BE2C (cell line): ENCODE measurements around the gene BICDL2.

ENCODE experiments used
- DNase-seq: peaks from one replicate; pipeline ENCODE4 v3.0.0-alpha.2; 2020
- H3K27me3 ChIP-seq: fragments of 250-450 bp; sonication (Bioruptor Pico); 2 replicates; pipeline ENCODE4 v1.5.1; 2020; ENCODE audit warnings: mild to moderate bottlenecking
- H3K36me3 ChIP-seq: fragments of 250-450 bp; sonication (Bioruptor Pico); 2 replicates; pipeline ENCODE4 v1.5.1; 2020; ENCODE audit warnings: mild to moderate bottlenecking
- H3K4me1 ChIP-seq: fragments of 250-450 bp; sonication (Bioruptor Pico); 2 replicates; pipeline ENCODE4 v1.5.1; 2020
- H3K4me3 ChIP-seq: 2 replicates; pipeline ENCODE4 v1.5.1; 2011; ENCODE audit warnings: low read depth, low read length
- H3K9me3 ChIP-seq: fragments of 250-450 bp; sonication (Bioruptor Pico); 2 replicates; pipeline ENCODE4 v1.5.1; 2020
- CTCF ChIP-seq: IDR thresholded peaks from 2 replicates; pipeline ENCODE4 v1.5.1; 2012; ENCODE audit warnings: mild to moderate bottlenecking, low read depth, low read length

BICDL2 gene

GRCh38 chr16:3019594-3020246 lies 17.0 kb downstream of the BICDL2 start:
- H3K4me1 ChIP-seq, result peaks cover 20% of the 10 kb centered on the region
- no peak for TF ChIP-seq CTCF

GRCh38 chr16:3017794-3018506 lies 18.8 kb downstream of the BICDL2 start, which contains the start of gene CLDN6:
TSS of gene CLDN6 (minus strand) at chr16:3018183. CDS start at chr16:3016021, 2,162 bp downstream.
- no peak within 1 kb of the TSS for H3K4me3 ChIP-seq
- H3K4me1 ChIP-seq, result peaks cover 18% of the 10 kb centered on the region
- no peaks in the 10 kb centered on the region for H3K27me3 ChIP-seq
- peak; percentile 68 for DNase-seq
- TF ChIP-seq CTCF, result peak; percentile 40
- no peaks in the 10 kb centered on the region for H3K36me3 ChIP-seq
- H3K9me3 ChIP-seq, result no peaks in the 10 kb centered on the region

More at GRCh38 chr16:3019594-3020246, 17.0 kb downstream of the BICDL2 start:
- Histone ChIP-seq H3K4me3 (peak overlapping the region; percentile 54), H3K27me3 (no peaks in the 10 kb centered on the region), H3K9me3 (no peaks in the 10 kb centered on the region), H3K36me3 (no peaks in the 10 kb centered on the region)
- DNase-seq, result no peak

GRCh38 chr16:3017344-3017743 lies 19.4 kb downstream of the BICDL2 start:
- no peak for TF ChIP-seq CTCF
- H3K27me3 ChIP-seq, result peaks cover under 1% of the 10 kb centered on the region; the same call in 1 of the 2 replicates
- H3K4me3 ChIP-seq, result no peak overlapping the region
- no peaks in the 10 kb centered on the region for H3K9me3 ChIP-seq
- no peaks in the 10 kb centered on the region for H3K36me3 ChIP-seq
- peaks cover 12% of the 10 kb centered on the region for H3K4me1 ChIP-seq
- DNase-seq, result no peak

- peaks cover 2% of the 10 kb centered on the region for H3K4me1 ChIP-seq
- no peak for TF ChIP-seq CTCF
- DNase-seq, result no peak
- H3K4me3 ChIP-seq, result no peak overlapping the region
- H3K27me3 ChIP-seq, result peaks cover 10% of the 10 kb centered on the region; the same call in 1 of the 2 replicates
- no peaks in the 10 kb centered on the region for H3K9me3 ChIP-seq
- no peaks in the 10 kb centered on the region for H3K36me3 ChIP-seq
These were observed 20.8 kb downstream of the BICDL2 start for GRCh38 chr16:3015865-3016521.

- H3K4me1 ChIP-seq, result peaks cover 2% of the 10 kb centered on the region
- peaks cover 10% of the 10 kb centered on the region; the same call in 1 of the 2 replicates for H3K27me3 ChIP-seq
- H3K4me3 ChIP-seq, result no peak overlapping the region
- no peak for TF ChIP-seq CTCF
- H3K9me3 ChIP-seq, result no peaks in the 10 kb centered on the region
- no peak for DNase-seq
- H3K36me3 ChIP-seq, result no peaks in the 10 kb centered on the region
These were observed 21.8 kb downstream of the BICDL2 start for GRCh38 chr16:3014971-3015370.
